HG03442 (cell line): Measurements from ENCODE around the gene JADE3.

Experiments
- ATAC-seq: cut with Tn5 transposase; IDR thresholded peaks from one replicate; pipeline ENCODE4 v1.9.1; 2021; ENCODE audit warnings: mild to moderate bottlenecking, moderate library complexity; ENCODE audit not compliant: unreplicated experiment

JADE3 gene

DNA sequence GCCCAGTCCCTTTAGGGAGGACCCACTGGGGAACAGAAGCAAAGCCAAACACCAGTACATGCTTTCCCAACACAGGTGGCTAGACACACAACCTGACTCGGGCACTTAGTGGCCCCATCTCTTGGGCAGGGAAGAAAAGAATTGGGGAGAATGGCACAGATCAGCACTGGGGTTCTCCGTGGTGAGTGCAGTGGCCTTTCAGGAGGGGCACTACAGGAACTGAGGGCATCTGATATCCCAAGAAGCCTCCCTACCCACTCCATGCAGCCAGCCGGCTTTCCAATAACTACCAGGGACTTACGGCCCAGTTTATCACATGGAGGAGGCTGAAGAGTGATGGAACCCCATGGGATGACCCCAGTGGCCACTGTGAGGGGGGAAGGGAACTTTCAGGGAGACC lies 189.0 kb downstream of the JADE3 start:
- no peak for ATAC-seq
